ENCODE data around the gene PRSS8. TPM values are rescaled to one million over a fixed set of nuclear protein-coding genes. Genes with fewer than 3 reads are reported as not detected.

Gene PRSS8
- total RNA-seq (2022; extraction: Qiagen RNA extraction), result 0.83 to 1.4 TPM (median 1.2 TPM) in 5 replicates

GRCh38 chr16:31135535-31136286, at the start of gene PRSS8:
Gene PRSS8, minus strand, starts transcription at chr16:31135727. Its CDS starts 229 bp downstream, at chr16:31135498.

DNA sequence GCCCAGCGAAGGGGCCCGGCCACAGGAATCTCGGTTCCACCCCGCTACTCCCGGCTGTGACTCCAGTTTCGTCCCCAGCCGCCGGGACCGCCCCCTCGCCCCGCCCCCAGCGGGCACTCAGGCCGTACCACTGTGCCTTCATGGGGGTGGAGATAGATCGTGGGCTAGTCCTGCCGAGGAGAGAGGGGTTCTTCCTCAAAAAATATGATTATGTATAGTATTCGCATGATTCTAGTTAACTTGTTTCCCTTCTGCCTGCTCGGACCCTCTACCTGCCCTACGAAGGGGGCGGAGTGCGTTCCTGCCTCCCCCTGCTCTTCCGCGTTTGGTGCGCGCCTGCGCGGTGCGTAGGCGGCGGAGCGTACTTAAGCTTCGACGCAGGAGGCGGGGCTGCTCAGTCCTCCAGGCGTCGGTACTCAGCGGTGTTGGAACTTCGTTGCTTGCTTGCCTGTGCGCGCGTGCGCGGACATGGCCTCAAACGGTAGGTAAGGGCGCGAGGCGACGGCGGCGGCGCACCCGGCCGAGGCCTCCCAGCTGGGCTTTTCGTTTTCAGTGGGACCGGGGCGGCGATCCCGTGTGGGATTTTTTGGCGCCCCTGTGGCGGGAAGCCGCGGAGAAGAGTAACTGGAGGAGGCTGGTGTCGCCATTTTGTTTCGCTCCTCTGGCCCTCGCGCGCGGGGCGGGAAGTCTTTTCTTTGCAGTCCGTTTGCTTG, 44.4 kb upstream of the PRSS8 start, which contains the start of gene FUS:
Gene FUS, plus strand, starts transcription at position 393 of the 713 bp plus-strand sequence. Its CDS starts 76 bp downstream, at position 469.

GRCh38 chr16:31149894-31150890, 14.7 kb upstream of the PRSS8 start, which contains the start of gene PRSS36:
Gene PRSS36, minus strand, starts transcription at chr16:31150066. Its CDS starts 31 bp downstream, at chr16:31150035.

DNA sequence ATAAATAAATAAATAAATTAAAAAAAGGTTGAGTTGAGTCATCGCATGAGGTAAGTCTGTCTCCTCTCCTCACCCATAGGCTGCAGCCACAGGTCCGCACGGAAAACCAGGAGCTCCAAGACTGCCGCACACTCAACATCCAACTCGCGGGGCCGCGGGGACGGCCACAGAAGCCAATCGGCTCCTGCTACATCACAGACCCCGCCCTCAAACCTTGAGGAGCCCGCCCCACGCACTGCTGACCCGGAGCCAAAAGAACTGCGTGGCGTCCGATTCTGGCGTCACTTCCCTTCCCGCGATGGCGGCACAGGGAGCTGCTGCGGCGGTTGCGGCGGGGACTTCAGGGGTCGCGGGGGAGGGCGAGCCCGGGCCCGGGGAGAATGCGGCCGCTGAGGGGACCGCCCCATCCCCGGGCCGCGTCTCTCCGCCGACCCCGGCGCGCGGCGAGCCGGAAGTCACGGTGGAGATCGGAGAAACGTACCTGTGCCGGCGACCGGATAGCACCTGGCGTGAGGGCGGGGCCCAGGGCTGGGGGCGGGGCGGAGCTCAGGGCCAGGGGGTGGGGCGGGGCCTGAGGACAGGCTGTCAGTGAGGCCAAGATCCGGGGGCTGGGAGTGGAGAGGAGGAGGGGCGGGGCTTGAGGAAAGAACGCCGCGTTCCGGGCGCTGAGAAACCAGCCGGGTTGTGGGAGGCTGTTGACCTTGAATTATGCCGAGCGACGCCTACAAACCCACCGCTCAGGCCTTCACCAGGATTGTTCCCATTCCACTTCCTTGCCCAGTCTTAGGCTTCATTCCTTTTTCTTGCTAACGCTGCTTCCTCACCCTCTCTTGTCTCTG, 17.9 kb downstream of the PRSS8 start, which contains the start of gene KAT8:
Gene KAT8, plus strand, starts transcription at position 281 of the 839 bp plus-strand sequence. Its CDS starts 18 bp downstream, at position 299.

DNA sequence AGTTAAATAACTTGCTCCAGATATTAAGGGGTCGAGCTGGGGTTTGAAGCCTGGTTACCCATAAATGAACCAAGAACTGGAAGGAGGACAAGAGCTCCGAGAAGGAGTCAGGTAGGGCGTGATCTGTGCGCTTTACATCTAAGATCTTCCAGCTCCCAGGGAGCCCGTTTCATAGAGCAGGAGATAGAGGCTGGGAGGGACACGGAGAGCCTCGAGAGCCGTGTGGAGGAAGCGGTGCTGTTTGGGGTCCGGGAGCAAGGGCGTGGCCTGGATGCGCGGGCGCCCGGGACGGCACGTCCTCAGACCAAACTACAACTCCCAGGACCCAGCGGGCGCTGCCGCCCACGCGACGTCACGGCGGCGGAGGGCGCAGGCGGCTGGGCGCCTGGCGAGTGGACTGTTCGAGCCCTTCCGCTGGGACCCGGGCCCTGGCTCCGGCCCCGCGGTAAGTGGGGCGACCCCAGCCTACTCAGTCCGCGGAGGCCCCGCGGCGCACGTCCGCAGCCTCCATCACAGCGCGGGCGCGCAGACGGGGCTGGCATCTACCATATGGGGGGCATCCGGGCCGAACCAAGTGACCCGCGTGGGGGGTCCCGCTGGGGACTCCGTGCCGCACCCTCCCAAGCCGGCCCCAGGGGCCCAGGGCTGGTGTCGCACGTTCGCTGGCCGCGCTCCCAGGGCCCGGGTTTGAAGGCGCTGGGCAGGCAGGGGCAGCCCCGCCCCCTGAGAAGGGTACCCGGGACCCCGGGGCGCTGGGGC, 27.3 kb downstream of the PRSS8 start, which contains the start of gene BCKDK:
Gene BCKDK, plus strand, starts transcription at position 352 of the 759 bp plus-strand sequence. CDS start 838 bp downstream, outside the sequence.

DNA sequence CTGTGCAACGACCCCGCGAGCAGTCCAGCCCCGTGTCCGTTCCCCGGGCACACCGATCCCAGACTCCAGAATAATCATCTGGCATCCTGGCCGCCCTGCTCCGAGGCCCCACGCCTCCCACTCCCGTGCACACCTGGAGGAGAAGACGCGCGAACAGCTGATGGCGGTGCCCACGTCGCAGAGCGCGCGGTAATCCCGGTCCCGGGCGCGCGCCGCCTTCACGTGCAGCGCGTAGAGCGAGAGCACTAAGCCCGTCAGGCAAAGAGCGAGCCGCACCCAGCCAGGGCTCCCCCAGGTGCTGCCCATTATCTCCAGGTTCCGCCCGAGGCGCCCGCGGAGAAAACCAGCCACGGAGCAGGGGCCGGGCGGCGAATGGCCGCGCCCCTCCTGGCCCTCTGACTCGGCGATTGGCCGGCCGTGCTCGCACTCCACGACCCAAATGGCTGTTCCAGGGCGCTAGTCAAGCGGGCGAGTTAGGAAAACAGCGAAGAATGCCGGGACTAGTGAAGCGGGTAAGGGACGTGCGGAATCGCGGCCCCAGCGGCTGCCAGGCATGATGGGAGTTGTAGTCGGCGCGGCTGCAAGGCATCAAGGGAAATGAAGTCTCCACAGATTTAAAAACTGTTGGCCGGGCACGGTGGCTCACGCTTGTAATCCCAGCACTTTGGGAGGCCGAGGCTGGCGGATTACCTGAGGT, 41.0 kb downstream of the PRSS8 start, which contains the start of gene VKORC1:
Gene VKORC1, minus strand, starts transcription at position 374 of the 697 bp plus-strand sequence. Its CDS starts 68 bp downstream, at position 306.

GRCh38 chr16:31088459-31089183, 46.9 kb downstream of the PRSS8 start, which contains the start of gene PRSS53:
Gene PRSS53, minus strand, starts transcription at chr16:31088943. Its CDS starts 134 bp downstream, at chr16:31088809.

Other genes starting within 250 kb of the PRSS8 start
- 23.6 to 42.5 TPM (median 40.9 TPM) in 5 replicates for gene BCL7C, start 241.7 kb downstream of the PRSS8 start, total RNA-seq (2022; extraction: Qiagen RNA extraction)
- 0.16 to 0.32 TPM (median 0.18 TPM) in 5 replicates for gene CTF1, start 239.1 kb downstream of the PRSS8 start, total RNA-seq (2022; extraction: Qiagen RNA extraction)
- gene FBXL19, start 212.2 kb downstream of the PRSS8 start, total RNA-seq (2022; extraction: Qiagen RNA extraction), result 14.1 to 19.7 TPM (median 18.0 TPM) in 5 replicates
- gene ORAI3, start 186.7 kb downstream of the PRSS8 start, total RNA-seq (2022; extraction: Qiagen RNA extraction), result 9.0 to 14.5 TPM (median 12.1 TPM) in 5 replicates
- 17.7 to 19.7 TPM (median 18.3 TPM) in 5 replicates for gene SETD1A, start 178.0 kb downstream of the PRSS8 start, total RNA-seq (2022; extraction: Qiagen RNA extraction)
- gene HSD3B7, start 150.5 kb downstream of the PRSS8 start, total RNA-seq (2022; extraction: Qiagen RNA extraction), result 13.6 to 15.9 TPM (median 13.9 TPM) in 5 replicates
- 1.4 to 2.1 TPM (median 1.6 TPM) in 5 replicates for gene STX1B, start 125.1 kb downstream of the PRSS8 start, total RNA-seq (2022; extraction: Qiagen RNA extraction)
- 56.8 to 66.1 TPM (median 64.4 TPM) in 5 replicates for gene STX4, start 102.2 kb downstream of the PRSS8 start, total RNA-seq (2022; extraction: Qiagen RNA extraction)
- 13.3 to 19.8 TPM (median 14.5 TPM) in 5 replicates for gene ZNF668, start 61.5 kb downstream of the PRSS8 start, total RNA-seq (2022; extraction: Qiagen RNA extraction)
- 9.1 to 11.4 TPM (median 10.2 TPM) in 5 replicates for gene ZNF646, start 61.3 kb downstream of the PRSS8 start, total RNA-seq (2022; extraction: Qiagen RNA extraction)
- 1.0 to 2.5 TPM (median 1.6 TPM) in 5 replicates for gene PRSS53, start 46.8 kb downstream of the PRSS8 start, total RNA-seq (2022; extraction: Qiagen RNA extraction)
- gene VKORC1, start 40.9 kb downstream of the PRSS8 start, total RNA-seq (2022; extraction: Qiagen RNA extraction), result 98.3 to 147 TPM (median 140 TPM) in 5 replicates
- 46.0 to 56.1 TPM (median 52.2 TPM) in 5 replicates for gene BCKDK, start 27.3 kb downstream of the PRSS8 start, total RNA-seq (2022; extraction: Qiagen RNA extraction)
- gene KAT8, start 18.1 kb downstream of the PRSS8 start, total RNA-seq (2022; extraction: Qiagen RNA extraction), result 45.0 to 51.2 TPM (median 48.2 TPM) in 5 replicates
- 0.84 to 1.9 TPM (median 1.1 TPM) in 5 replicates for gene PRSS36, start 14.3 kb upstream of the PRSS8 start, total RNA-seq (2022; extraction: Qiagen RNA extraction)
- 505 to 637 TPM (median 514 TPM) in 5 replicates for gene FUS, start 44.4 kb upstream of the PRSS8 start, total RNA-seq (2022; extraction: Qiagen RNA extraction)
- 23.8 to 40.1 TPM (median 36.2 TPM) in 5 replicates for gene PYCARD, start 67.0 kb upstream of the PRSS8 start, total RNA-seq (2022; extraction: Qiagen RNA extraction)
- gene TRIM72, start 78.4 kb upstream of the PRSS8 start, total RNA-seq (2022; extraction: Qiagen RNA extraction), result 0.01 to 0.10 TPM (median 0.05 TPM) in 5 replicates
- not detected in 5 replicates for gene PYDC1, start 81.4 kb upstream of the PRSS8 start, total RNA-seq (2022; extraction: Qiagen RNA extraction)
- 1.1 to 1.9 TPM (median 1.7 TPM) in 5 replicates for gene ITGAM, start 124.2 kb upstream of the PRSS8 start, total RNA-seq (2022; extraction: Qiagen RNA extraction)
- gene ITGAX, start 219.4 kb upstream of the PRSS8 start, total RNA-seq (2022; extraction: Qiagen RNA extraction), result 1.0 to 1.5 TPM (median 1.1 TPM) in 5 replicates

Data from A549 treated with Hydrocortisone at 1 μM for 4 hours (cell line).